ENCODE measurements around the gene ANKRD28. TPM values are rescaled to one million over a fixed set of nuclear protein-coding genes. Genes with fewer than 3 reads are reported as not detected.

Gene ANKRD28
- total and polyA plus RNA-seq, 2 of the 8 experiments (the other 6 are each of a cell fraction or from before 2014, with no cell fraction given), result 39.1 to 61.7 TPM

- no peak overlapping the region for H4K8ac ChIP-seq (ENCODE audit: extremely low read depth, insufficient read depth, low read length)
- no peaks in the 10 kb centered on the region for H3K27me3 ChIP-seq (replicated peaks in 1 of 4; ENCODE audit: control insufficient read depth in 3 of 4, extremely low read depth in 1 of 4, insufficient read depth in 3 of 4, low read length in 3 of 4)
- no peak overlapping the region for H3K4me3 ChIP-seq (ENCODE audit: extremely low read depth in 1 of 4, insufficient read depth in 2 of 4, low read depth in 3 of 4, low read length in 4 of 4)
- no peak overlapping the region for H3K4me2 ChIP-seq (ENCODE audit: insufficient read depth in 1 of 2, low read depth in 2 of 2, low read length in 2 of 2)
- ChIA-PET CTCF (ENCODE audit: partially characterized antibody) (no interaction called here), POLR2A (ENCODE audit: partially characterized antibody) (no interaction called here)
- H2BK12ac ChIP-seq (ENCODE audit: low read depth, low read length), result no peak overlapping the region
- no peak overlapping the region for H2BK20ac ChIP-seq (ENCODE audit: low read length)
- no peak overlapping the region for H3K56ac ChIP-seq (replicated peaks; ENCODE audit: insufficient read length, low read depth, low read length)
- H3K9ac ChIP-seq (replicated peaks in 1 of 4; ENCODE audit: extremely low read depth in 1 of 4, low read depth in 3 of 4, low read length in 3 of 4), result no peak overlapping the region
- peaks cover 4 to 38% (median 26%) of the 10 kb centered on the region in 4 experiments; a peak in 7 of 8 replicates for H3K36me3 ChIP-seq (ENCODE audit: control insufficient read depth in 2 of 4, insufficient read depth in 4 of 4, low read length in 3 of 4)
- H4K91ac ChIP-seq (replicated peaks; ENCODE audit: insufficient read length, low read length), result no peak overlapping the region
- no peak overlapping the region for H2BK15ac ChIP-seq (ENCODE audit: low read length)
- H3K14ac ChIP-seq (ENCODE audit: insufficient read length), result no peak overlapping the region
- no peak overlapping the region for H3K4ac ChIP-seq (replicated peaks; ENCODE audit: insufficient read length, low read depth, low read length)
- no peak overlapping the region for H4K5ac ChIP-seq (ENCODE audit: insufficient read length, low read depth, low read length)
- no peaks in the 10 kb centered on the region for H3K79me2 ChIP-seq (ENCODE audit: control insufficient read depth in 1 of 2, insufficient read depth in 2 of 2, low read length in 2 of 2)
- H3K27ac ChIP-seq (ENCODE audit: low read depth, low read length), result no peak overlapping the region
- H3K4me1 ChIP-seq (replicated peaks in 1 of 4; ENCODE audit: control insufficient read depth in 3 of 4, insufficient read depth in 4 of 4, low read length in 3 of 4), result no peaks in the 10 kb centered on the region
- no peaks in the 10 kb centered on the region for H3K79me1 ChIP-seq (ENCODE audit: low read depth, low read length)
- H2AK5ac ChIP-seq (ENCODE audit: low read depth, low read length), result no peak overlapping the region
- no peak overlapping the region for H3K23ac ChIP-seq (ENCODE audit: insufficient read length)
- H2BK5ac ChIP-seq (ENCODE audit: low read depth, low read length), result no peak overlapping the region
- H4K20me1 ChIP-seq (replicated peaks in 1 of 2; ENCODE audit: control insufficient read depth in 1 of 2, insufficient read depth in 2 of 2, low read length in 2 of 2), result no peaks in the 10 kb centered on the region
- no peaks in the 10 kb centered on the region for H3K9me3 ChIP-seq (ENCODE audit: insufficient read depth in 2 of 2, low read depth in 1 of 2, low read length in 1 of 2)
- 88% methylated on average over 7 of the region's 7 CpGs; no CpG with 5 or more reads in 1 of the 2 experiments for WGBS, 2 experiments (ENCODE audit: extremely low coverage in 1 of 2, insufficient coverage in 1 of 2, insufficient read length in 1 of 2, insufficient replicate concordance in 2 of 2, low coverage in 1 of 2, low lambda C conversion rate in 2 of 2, missing lambda C conversion rate in 1 of 2)
- no peak overlapping the region for H3K18ac ChIP-seq (ENCODE audit: extremely low read depth, low read length)
- H3K23me2 ChIP-seq (ENCODE audit: low read depth, low read length), result no peaks in the 10 kb centered on the region
- no peak overlapping the region for H2AFZ ChIP-seq (ENCODE audit: low read length)
- FAIRE-seq (no peak), DNase-seq (ENCODE audit: low read depth in 1 of 2, low spot score in 2 of 2) (no peak)
- no peak overlapping the region for H2BK120ac ChIP-seq (replicated peaks; ENCODE audit: low read depth, low read length)
- TF ChIP-seq EZH2 (IDR thresholded peaks at IDR 0.05; ENCODE audit: low read depth, low read length, severe bottlenecking) (no peak), CBX8 (IDR thresholded peaks at IDR 0.05; ENCODE audit: borderline replicate concordance, low read depth, low read length) (no peak), PHF8 (conservative IDR thresholded peaks at IDR 0.05; ENCODE audit: low read depth, low read length) (no peak), NRF1 (IDR thresholded peaks at IDR 0.05; ENCODE audit: low read depth, low read length) (no peak), SIN3A (conservative IDR thresholded peaks at IDR 0.05 in 1 of 2, IDR thresholded peaks at IDR 0.05 in 1 of 2; ENCODE audit: low read depth in 1 of 2, low read length in 2 of 2) (no peak), CHD2 (IDR thresholded peaks at IDR 0.05; ENCODE audit: low read length) (no peak), ASH2L (IDR thresholded peaks at IDR 0.05; ENCODE audit: low read length) (no peak), JUND (IDR thresholded peaks at IDR 0.05; ENCODE audit: low read length) (no peak), NANOG (IDR thresholded peaks at IDR 0.05; ENCODE audit: insufficient read depth, low read depth, low read length, poor library complexity, severe bottlenecking) (no peak), RXRA (IDR thresholded peaks at IDR 0.05; ENCODE audit: insufficient read depth, low read depth, low read length) (no peak), SAP30 (IDR thresholded peaks at IDR 0.05; ENCODE audit: insufficient read depth, insufficient replicate concordance, low read length) (no peak), TCF12 (IDR thresholded peaks at IDR 0.05; ENCODE audit: low read depth, low read length) (no peak), SRF (IDR thresholded peaks at IDR 0.05; ENCODE audit: low read depth, low read length) (no peak)
These were observed 111.9 kb downstream of the ANKRD28 start for GRCh38 chr3:15685927-15686326.
